ENCODE measurements around the gene SART1.
A peak's percentile ranks its signal among the peaks of the same experiment; 100 is the strongest.

Gene SART1

DNA sequence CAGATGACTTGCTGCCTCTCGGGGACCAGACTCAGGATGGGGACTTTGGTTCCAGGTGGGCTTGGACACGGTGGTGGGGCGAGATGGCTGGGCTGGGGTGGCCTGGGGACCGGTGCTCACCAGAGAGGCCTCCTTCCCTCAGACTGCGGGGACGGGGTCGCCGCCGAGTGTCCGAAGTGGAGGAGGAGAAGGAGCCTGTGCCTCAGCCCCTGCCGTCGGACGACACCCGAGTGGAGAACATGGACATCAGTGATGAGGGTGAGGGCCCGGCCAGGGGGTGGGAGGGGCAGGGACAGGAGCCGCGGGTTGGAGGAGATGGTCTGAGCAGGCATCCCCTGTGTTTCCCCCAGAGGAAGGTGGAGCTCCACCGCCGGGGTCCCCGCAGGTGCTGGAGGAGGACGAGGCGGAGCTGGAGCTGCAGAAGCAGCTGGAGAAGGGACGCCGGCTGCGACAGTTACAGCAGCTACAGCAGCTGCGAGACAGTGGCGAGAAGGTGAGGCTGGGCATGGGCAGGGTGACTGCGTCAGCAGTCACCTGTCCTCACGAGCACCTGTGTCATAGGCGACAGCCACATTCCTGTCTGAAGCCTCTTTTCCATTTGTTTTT lies 5.9 kb downstream of the SART1 start:
- no peak for DNase-seq

DNA sequence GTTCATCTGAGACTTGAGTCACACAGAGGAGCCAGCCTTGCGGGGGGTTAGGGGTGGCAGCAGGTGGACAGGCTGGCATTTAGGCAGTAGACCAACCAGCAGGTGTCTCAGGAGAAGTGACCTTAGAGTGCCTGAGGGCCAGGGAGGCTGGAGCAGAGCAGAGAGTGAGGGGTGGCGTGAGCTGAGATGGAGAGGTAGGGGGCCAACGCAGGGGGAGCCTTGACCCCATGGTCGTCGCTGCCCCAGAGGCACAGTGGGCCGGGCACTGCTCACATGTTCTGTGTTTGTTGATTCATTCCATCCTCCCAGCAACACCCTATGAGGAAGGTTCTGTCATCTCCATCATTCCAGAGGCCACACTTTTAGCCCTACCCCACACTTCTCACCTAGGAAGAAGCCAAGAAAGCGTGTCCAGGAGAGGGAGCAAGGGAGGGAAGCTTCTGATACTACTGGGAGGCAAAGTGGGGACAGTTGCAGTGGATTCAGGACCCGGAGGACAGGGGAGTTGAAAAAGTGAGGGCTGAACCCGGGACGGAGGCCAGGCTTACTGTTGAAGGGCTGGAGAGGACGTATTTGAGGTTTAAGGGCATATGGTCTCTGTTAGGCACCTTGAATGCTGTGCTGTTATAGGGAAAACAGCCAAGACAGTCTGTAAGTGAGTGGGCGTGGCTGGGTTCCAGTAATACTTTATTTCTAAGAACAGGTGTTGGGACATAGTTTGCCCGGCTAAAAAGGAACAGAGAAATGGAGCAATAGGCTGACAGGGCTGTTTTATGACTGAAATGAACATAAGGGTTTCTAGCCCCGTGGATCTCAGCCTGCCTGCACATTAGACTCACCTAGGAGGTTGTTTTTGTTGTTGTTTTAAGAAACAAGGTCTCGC lies 7.3 kb downstream of the SART1 start:
- DNase-seq: no peak

DNA sequence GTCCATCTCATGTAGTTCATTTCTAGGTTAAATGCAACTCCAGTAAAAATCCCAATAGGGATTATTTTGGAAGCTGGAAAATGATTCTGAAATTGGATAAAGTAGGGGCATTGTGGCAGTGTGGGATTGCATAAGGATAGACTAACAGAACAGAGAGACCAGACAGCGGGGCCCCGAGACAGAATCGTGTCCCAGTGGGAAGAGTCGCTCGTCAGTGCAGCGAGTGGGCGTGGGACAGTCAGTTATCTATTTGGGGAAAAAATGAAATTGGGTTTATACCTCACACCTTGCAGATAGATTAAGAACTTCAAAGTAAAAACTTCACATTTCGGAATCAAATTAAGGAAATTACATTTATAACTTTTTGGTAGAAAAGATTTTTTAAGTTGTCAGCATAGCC lies 10.6 kb downstream of the SART1 start:
- DNase-seq: no peak

DNA sequence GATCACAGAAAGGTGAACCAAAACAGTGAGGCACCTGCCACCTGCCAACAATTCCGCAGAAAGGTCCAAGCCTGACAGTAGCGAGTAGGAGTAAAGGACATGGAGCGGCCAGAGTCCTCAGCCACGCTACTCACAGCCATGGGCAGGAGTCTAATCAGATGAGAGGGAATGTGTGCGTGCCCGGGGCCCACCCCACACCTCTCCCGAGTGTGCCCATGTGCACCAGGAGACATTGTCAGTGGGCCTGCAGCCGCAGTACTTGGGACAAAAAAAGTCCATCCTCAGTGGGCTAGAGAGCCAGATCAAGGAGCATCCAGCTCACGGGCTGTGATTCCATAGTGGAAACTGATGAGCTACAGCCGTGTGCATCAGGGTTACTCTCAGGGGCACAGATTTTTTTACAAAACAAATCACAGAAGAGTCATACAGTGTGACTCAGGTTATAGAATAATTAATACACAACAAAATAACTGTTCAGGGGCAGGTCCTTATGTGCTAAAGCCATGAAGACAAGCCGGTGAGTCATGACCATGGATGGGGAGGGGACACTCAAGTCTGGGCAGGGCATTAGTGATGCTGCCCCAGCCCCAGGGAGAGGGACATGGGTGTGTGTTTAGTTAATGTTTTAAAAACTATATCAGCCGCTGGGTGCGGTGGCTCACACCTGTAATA lies 12.0 kb downstream of the SART1 start:
- DNase-seq: no peak

DNA sequence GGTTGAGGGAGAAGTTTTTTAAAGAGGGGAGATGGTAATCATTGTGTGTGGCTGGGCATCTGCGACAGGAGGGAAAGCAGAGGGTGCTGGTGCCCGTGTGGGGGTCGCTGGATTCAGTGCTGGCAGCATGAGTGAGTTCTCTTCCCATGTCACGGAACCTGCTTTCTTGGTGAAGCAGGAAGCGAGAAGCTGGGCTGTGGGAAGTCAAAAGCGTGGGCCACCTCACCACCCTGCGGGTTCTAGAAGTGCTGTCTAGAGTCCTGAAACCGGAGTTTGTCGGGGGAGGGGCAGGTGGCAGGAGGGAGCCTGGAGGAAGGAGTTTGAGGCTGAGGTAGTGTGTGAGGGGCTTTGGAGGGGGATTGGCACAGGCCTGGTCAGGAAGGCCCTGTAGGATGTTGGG lies 14.2 kb downstream of the SART1 start:
- DNase-seq: no peak

DNA sequence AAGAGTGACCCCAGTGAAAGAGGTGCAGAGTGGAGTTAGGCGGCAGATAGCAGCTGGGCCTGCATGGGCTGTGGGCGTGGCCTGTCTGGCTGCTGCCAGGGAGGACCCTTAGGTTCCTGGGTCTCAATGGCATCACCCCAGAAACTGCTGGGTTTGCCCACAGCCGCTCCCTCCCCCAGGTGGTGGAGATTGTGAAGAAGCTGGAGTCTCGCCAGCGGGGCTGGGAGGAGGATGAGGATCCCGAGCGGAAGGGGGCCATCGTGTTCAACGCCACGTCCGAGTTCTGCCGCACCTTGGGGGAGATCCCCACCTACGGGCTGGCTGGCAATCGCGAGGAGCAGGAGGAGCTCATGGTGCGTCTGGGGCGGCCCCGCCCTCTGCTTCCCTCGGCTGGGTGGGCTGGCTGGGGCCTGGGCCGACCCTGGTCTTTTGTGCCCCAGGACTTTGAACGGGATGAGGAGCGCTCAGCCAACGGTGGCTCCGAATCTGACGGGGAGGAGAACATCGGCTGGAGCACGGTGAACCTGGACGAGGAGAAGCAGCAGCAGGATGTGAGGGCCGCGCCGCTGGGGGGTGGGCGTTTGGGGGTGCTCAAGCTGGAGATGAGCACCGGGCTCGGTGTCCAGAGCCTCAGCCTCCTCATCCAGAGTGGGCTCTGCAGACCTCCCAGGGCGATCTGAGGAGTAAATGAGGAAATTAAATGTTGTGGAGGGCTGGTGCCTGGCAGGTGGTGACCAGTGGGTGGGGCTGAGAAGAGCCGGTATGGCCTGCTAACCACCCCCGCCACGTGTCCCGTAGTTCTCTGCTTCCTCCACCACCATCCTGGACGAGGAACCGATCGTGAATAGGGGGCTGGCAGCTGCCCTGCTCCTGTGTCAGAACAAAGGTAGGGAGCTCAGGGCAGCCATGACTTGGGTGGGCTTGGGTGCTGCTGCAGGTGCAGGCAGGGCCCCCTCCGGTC lies 15.0 kb downstream of the SART1 start:
- DNase-seq: no peak

DNA sequence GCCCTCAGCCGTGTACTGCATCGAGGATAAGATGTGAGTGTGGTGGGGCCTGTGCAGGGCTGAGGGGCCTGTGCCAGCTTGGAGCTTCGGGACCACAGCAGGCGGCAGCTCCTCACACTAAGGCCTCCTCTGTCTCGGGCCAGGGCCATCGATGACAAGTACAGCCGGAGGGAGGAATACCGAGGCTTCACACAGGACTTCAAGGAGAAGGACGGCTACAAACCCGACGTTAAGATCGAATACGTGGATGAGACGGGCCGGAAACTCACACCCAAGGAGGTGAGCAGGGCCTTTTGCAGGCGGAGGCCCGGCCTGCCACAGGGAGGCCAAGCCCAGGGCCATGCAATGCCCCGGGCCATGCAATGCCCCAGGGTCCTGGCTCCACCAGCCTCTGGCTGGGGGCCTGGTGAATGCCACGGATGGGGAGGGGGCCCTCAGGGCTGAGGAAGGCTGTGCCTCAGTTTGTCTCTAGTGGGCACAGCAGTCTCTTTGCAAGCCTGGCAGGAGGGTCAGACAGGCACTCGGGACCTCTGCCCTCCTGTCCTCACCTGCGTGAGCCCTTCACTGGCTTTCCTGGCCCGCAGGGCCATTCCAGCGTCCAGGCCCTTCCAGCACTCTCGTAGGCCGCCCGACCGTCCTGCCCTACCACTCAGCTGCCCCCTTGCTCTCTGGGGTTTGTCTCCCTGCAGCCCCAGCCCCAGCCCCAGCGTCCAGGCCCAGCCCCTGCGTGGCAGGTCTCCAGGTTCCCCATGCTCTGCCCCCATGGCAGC lies 16.3 kb downstream of the SART1 start:
- DNase-seq: no peak

DNA sequence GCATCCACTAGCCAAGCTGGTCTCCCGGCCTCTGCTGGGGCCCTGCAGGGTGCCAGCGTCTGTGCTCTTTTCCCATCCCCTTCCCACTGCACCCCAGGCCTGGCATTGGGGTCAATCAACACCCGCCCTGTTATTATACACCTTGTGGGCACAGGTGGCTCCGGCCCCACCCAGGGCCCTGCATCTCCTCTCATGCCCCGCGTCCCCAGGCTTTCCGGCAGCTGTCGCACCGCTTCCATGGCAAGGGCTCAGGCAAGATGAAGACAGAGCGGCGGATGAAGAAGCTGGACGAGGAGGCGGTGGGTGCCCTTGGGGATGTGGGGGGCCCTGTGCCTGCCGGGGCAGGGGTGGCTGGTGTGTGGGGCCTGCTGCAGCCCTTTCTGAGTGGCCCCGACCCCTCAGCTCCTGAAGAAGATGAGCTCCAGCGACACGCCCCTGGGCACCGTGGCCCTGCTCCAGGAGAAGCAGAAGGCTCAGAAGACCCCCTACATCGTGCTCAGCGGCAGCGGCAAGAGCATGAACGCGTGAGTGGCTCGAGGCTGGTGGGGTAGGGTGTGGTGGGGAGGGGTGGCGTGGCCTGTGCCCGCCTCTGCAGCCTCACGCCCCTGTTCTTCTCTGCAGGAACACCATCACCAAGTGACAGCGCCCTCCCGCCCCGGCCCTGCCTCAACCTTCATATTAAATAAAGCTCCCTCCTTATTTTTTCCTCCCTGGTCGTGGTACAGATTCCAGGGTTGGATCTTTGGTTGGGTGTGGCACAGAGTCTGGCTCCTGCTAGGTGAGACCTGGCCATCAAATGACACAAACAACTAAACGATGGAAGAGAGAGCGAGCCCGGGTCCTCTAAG lies 17.1 kb downstream of the SART1 start:
- no peak for DNase-seq

DNA sequence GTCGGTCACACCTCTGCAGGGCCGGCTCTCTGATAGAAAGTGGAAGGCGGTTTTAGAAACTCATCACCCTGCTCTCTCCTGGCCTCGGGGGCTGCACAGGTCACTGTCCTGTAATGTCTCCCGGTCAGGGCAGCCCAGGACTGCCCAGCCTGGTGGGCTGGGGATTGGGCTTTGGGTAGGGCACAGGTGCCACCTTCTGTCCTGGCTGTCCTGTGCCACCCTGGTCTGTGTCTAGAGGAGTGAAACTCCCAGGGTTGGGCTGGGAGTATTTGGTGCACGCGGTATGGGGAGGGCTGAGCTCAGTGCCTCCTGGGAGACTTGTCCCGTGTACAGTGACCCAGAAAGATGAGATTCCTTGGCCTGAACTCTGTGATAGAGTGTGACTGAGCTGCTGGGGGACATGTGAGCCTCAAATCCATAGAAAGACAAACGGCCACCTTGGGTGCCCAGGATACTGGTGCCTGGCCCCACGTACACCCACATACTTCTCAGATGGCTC lies 17.8 kb downstream of the SART1 start:
- DNase-seq: no peak

DNA sequence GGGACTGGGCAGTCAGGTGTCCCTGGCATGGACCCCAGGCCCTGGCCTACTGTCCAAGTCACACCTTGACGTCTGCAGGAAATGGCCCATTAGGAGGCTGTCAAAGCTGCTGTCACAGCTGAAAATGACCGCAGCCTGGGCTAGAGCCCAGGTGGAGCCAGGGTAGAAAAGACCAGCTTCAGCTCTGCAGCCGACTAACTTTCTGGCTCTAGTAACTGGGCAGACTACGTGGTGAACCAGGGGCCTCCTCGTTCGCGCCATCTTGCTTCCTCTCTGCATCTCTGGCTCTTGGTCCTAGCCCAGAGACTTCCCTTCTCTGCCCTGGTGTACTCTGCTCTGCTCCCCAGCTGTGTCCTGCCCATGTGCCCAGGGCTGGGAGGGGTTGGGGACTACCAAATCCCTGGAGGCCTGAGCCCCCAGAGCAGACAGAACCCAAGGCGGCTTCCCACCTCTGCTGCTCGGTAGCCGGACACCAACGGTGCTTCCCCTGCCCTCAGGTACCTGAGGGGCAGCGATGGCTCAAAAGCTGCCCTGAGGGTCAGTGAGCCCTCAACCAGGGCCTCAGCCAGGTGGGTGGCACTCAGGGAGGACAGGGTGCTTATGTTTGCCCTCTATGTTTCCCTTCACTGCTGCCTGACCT lies 19.7 kb downstream of the SART1 start:
- no peak for DNase-seq

DNA sequence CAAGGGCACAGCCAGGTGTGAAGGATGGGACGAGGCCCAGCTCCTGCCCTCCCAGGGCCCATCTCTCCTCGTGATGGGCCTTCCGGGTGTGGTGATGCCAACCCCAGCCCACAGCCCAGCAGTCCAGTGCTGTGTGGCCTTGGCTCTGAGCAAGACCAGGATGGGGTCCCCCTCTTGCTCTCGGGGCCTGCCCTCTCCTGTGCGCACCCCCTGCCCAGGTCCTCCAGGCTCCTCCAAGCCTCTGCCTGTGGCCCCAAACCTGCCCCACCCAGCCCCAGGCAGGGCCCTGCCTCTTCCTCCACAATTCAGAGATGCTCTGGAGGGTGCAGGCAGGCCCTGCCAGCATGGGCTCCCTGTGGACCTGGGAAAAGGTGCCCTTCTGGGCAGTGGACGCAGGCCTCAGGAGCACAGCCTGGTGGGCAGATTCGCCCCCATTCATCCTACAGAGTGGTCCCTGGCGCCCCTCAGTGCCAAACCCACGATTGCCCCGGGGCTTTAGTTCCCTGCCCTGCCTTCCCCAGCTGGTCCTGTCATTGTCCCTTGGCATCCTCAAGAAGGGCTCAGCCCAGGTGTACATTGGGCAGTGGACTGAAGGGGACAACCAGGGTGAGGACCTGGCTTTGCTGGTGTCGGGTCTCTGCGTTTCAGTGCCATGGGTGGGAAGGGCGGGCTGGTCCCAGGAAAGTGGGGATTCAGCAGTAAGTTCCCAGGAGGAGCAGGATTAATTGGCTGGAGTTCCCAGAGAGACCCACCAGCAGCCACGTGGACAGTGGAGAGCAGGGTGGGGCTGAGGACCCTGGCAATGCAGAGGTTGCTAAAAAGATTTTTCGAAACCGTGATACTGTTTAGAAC lies 20.7 kb downstream of the SART1 start:
- no peak for DNase-seq

DNA sequence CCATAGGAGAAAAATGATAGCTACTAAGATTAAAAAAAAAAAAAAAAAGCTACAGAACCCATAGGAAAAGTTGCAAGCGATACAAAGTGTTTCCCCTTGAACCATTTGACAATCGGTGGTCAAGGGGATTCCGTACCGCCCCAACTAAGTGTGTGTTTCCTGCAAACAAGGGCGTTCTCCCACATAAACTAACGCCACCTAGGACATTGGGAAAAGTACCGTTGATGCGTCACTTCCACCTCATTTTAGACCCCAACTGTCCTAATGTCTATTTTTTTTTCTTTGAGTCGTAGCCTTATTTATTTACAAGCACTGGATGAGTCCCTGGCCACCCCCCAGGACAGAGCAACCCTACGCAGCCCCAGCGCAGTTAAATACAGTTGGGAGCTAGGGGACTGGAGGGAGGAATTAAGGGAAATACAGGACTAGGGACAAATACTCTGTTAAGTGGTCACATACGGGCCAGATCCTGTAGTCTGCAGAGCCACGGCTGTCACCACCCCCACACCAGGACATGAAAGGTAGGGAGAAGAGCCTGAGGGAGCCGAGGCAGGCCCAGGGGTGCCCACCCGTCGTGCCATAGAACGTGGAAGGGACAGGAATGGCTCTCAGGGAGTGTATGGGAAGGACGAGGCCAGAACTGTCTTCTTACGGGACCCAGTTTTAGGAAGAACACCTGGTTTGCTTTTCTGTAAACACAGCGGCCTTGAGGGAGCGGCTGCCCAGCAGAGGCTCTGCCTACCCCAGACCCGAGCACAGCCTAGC lies 21.5 kb downstream of the SART1 start:
- no peak for DNase-seq

DNA sequence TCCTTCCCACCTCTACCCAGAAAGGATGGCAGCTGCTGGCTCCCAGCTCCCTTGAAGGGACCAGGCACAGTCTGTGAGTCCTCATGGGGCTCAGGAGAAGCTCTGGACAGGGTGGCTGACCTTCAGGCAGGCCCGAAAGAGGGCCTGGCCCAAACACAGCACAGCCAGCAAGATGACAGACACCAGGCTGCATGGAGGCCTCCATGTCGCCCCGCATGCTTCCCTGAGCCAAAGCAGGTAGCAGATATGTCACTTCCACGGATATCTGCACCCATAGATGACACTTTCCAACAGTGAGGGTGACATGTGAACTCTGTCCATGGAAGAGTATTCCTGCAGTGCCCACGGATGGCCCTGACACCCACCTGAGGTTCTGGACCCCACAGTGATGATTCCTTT lies 22.1 kb downstream of the SART1 start:
- DNase-seq: no peak

DNA sequence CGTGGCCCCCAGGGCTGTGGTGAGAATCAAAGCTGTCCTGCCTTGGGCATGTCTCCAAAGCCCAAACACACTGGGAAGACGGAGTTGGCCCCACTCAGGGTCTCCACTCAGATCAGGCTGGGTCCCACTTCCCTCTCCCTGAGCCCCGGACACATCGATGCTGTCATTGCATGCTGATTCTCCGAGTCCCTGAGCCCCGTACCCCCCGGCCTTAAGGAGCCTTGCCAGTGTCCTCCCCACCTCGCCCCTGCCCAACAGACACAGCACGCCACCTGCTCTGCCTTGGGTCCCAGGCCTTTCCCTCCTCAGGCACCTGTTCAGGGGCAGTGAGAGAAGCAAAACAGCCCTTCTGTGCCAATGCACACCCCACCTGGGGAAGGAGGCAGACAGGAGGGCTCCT lies 25.8 kb downstream of the SART1 start:
- no peak for DNase-seq

DNA sequence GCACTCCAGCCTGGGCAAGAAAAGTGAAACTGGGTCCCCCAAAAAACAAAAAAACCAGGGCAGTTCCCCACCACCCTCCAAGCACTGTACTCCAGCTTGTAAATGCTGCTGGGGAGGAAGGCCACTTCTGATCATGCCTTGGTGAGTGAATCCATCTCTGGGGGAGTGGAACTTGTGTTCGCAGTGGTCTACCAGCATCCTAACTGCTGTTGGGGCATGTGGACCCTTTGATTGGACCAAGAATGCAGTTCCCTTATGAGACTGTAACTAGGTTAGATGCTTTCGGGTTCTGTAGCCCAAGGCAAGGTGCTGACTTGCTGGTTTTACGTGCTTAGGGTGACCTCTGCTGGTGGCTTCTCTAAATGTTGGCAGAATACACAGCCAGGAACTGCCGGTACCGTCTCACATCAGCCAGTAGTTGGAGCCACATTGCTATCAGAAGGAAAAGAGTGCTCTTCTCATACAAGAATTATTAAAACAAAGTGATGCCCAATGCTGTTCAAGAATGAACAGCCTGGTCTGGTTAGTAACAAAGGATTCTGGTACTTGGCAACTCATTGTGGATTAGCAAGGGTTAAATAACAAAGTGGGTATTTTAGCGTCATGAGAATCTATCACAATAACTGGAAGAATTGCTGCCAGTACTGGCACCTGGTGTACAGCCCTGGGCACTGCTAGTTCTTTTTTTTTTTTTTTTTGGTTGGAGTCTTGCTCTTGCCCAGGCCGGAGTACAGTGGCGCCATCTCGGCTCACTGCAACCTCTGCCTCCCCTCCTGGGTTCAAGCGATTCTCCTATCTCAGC lies 27.5 kb downstream of the SART1 start:
- peak; percentile 85 for DNase-seq

DNA sequence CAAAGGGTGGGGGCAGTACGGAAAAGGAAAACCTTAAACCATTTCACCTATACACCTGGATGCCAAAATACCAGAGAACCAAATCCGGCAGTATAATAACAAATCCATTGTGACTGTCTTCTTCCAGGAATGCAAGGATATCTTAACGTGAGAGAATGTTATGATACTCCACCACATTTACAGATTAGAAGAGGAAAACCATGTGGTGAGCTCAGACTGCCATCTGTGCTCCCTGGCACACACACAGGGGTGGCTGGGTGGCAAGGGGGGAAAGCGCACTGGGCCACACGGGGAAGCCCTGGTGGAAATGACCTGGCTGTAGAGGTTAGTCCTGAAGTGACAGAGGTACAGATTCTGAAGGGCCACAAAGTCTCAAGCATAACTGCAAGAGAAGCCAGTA lies 30.5 kb downstream of the SART1 start:
- no peak for DNase-seq

DNA sequence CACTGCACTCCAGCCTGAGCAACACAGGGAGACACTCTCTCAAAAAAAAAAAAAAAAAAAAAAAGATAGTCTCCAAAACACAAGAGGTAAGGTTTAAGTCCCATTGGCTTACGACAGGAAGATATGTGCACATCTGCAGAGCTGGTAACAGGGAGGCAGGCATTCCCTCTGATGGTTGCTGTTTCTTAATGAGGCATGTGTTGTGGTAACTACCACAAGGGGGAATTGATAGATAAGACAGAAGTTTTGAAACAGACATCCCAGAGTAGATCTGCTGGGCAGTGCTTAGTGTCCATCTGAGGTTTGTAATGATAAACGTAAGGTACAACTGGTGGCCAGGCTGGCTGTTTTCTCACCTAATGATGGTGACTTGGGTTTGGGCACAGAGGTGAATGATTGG lies 35.8 kb downstream of the SART1 start:
- no peak for DNase-seq
